Kidney tubule cell (primary cell): ENCODE measurements around the gene DNAL4.

Experiments
- DNase-seq: peaks from one replicate; pipeline ENCODE4 v3.0.0-alpha.2; 2018; ENCODE audit warnings: low spot score

Gene DNAL4

DNA sequence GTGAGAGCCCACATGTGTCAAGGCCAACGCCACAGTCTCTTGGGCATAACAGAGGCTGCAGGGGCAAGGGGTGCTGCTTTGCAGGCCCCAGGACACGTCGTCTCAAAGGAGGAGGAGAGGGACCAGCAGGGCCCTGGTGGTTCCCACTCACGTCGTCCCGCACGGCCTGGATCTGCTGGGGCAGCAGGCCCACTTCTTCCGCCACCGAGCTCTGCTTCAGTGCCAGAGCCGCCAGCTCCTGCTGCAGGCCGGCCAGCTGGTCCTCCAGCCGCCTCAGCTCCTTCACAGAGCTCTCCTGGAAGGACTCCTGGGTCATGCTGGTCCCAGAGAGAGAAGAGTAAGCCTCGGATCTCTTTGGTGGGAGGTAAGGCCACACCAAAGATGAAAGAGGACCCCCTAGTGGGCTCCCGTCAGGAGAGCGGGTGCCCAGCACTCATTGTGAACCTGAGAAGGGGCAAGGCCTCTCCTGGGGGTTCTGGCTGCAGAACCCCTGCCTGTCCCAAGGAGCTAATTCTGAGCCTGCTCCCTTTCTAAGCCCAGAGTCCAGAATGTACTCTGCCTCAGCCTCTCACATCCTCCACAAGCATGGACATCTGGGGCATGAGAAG is 53.7 kb downstream of the DNAL4 start:
- no peak for DNase-seq

DNA sequence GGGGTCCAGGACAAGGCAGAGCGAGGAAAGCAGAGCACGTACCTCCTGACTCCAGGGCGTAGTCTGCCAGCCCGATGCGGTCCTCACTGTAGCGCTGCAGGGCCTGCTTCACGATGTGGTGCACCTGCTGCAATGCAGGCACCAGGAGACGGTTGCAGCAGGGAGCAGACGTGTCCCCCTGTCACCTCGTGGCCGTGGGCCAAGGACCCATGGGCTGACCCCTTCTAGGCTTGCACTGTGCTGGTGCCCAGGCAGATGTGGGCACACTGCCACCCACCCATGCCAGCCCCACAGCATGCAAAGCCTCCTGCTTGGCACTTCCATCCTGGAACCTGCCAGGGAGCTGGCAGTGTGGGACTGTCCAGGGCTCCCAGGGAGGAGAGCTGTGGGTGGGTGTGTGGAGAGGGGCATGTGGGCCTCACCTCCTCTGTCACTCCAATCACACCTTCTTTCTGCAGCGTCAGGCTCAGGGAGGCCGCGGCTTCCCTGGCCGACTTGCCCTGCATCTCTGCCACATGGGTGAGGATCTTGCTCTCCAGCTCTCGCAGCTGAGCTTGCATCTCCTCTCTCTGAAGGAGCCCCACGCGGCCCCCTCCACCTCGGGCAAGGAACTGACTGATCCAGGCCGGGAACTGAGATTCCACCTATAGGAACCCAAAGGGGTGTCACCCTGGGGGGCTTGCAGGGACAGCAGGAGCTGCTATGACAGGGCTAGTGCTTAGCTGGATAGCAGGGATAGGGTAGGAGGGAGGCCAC is 54.5 kb downstream of the DNAL4 start:
- no peak for DNase-seq

DNA sequence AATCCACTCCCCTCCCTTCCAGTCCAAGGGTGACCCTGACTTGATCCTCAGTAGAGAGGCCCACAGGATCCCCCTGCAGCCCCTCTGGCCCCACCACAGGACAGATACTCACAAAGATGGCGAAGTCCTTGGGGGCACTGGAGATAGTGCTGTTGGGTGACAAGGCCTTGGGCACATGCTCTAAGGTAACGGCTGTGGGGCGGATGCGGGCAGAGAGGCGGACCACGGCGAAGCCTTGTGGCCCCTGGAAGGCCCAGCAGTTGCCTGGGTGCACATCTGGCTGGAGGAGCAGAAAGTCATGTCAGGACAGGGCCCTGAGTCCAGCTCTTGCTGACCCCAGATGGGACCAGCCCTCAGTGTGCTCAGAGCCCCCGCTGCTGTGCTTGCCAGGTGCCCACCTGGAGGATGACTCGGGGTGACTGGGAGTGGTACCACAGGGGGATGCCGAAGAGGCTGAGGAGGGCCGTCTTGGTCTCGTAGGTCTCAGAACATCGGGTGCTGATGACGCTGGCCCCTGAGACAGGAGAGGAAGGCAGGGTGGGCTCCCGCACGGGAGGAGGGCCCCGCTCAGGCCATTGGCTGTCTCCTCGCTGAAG is 55.4 kb downstream of the DNAL4 start:
- DNase-seq, result no peak

DNA sequence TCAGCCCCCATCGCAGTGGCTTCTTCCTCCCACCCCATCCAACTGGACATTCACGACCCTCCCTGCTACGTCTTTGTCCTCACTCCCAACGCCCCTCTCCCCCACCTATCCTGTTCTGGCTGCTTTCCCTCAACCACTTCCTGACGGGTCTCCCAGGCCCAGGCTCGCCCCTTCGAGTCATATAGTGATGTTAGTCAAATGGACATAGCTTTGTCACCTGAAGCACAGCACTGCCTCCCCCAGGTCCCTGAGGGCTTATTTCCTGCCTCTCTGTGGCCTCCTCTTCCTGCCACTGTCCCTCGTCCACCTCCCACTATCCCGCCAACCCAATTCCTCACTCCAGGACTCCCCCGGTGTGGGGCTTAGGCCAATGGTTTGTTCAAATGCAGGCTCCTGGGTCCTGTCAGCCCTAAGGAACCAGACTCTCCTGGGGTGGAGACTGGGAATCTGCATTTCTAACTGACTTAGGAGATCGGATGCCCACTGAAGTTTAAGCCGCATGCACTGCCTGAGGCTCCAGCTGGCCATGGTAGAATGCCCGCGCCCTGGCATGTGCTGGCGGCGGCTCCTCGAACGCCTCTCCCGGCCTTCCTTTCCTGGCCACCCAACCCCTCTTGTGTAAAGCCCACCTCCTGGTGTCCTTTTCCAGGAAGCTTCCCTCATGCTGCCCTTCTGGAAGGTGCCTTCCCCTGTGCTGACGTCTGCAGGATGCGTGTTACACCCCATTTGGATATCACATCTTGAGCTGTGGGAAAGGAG is 56.5 kb downstream of the DNAL4 start:
- DNase-seq, result peak; percentile 72

DNA sequence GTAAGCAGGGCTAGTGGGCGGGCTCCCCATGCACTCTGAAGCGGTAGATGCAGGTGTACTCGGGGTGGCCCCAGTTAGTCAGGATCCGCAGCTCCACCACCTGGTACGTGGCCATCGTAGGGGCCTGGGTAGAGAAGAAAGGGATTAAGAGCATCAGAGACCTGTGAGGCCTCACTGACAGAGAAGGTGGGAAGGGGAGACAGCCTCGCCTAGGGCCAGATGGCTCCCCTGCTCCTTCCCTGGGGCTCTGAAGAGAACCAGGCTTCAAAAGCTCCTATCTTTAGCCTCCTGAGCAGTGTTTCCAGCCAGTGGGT is 57.7 kb downstream of the DNAL4 start:
- DNase-seq, result no peak

DNA sequence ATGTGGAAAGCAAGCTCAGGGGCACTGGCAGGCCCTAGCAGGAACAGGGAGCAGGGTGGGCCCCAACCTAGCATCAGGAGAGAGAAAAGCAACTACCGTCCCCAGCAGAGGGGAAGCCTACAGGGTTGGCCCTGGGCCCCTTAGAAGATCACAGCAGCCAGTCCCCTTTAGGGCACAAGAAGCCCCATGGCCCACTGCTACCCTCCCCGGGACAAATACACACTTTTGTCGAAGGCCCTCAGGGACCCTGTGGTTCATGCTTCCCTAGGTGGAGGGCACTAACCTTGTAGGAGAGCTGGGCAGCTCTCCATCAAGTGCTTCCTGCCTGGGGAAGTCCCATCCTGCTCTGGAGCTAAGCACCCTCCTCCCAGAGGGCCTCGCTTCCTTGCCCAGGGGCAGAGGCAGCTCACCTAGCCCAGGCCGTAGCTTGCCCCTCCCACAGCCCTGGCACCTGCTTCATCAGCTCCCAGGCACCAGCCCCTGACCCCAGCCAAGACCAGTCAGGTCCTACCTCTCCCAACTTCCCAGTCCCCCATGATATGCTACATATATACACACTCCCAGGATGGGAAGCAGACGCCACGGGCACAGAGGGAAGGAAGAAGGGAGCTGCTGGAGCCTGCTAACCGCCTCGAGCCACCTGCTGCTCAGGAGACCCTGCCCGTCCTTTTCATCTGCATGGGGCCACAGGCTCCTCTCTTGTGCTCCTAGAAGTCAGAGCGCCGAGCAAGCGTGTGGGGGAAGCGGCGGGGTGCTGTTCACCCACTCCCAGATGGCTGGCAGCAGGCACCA is 58.3 kb downstream of the DNAL4 start:
- DNase-seq, result peak; percentile 55

DNA sequence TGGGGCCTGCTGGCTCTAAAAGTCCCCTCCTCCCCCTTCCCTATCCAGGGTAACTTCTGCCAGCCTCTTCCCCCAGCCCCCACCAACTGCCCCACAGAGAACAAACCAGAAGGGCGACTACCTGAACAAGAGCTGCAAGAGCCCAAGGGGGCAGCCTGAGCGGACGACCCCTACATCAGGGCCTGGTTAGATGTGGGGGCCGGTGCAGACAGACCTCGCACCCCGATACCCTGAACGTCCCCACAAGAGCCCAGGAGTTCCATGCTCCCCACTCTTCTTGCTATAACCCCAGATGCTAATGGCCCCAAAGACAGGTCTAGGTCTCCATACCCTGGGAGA is 58.8 kb downstream of the DNAL4 start:
- DNase-seq, result no peak

DNA sequence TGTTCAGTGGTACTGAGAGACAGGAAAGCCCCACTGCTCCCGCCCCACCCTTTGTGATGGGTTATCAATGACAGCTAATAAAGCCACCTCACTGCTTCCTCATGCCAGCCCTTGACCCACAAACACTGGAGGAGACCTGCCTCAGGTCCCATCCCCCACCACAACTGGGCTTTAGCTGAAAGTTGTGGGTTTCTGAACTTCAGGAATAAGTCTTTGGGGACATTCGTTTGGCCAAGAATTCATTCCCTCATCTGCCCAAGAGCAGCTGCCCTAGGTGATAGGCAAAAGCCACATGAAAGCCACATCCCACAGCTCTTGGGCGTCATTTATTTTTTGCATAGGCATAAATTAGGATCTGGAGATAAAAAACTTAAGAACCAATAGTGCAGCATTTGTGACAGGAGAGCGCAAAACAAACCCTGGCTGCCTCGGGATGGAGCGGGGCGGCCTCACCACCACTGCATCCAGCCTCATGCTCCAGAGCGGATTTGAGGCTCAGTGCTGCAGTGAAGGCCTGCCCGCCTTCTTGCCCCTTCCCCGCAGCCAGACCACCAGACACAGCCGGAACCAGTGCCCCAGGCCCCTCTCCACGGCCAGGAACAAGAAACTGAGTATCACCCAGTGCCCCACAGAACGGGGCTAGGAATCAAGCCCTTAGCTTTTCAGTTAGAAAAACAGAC is 59.4 kb downstream of the DNAL4 start:
- DNase-seq, result no peak

DNA sequence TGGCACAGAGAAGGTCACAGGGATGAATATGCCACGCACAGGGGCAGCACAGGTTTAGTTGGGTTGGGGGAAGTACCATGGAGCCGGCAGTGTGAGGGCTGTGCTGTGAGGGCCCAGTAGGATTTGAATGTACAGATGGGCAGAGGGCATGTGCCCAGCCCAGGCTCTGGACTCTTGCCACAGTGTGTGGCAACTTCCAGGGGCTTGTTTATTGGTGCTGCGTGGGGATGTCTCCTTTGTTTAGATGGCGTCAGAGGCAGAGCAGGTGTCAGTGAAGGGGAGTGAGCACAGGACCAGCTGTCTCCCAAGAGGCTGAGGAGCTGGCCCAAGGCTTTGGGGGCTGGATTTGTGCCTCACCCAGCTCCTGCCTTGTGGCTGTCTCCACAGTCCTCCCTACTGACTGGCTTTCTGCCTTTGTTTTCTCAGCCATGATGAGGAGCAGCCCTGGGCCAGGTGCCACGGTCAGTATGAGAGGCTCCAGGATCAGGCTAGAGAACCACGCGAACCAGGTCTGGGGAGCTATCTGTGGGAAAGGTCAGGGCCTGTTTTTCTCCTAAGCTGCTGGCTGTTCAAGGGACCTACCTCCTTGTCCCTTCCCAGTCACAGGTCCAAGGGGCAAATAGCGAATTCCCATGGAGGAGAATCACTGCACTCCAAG is 60.1 kb downstream of the DNAL4 start:
- DNase-seq, result no peak

DNA sequence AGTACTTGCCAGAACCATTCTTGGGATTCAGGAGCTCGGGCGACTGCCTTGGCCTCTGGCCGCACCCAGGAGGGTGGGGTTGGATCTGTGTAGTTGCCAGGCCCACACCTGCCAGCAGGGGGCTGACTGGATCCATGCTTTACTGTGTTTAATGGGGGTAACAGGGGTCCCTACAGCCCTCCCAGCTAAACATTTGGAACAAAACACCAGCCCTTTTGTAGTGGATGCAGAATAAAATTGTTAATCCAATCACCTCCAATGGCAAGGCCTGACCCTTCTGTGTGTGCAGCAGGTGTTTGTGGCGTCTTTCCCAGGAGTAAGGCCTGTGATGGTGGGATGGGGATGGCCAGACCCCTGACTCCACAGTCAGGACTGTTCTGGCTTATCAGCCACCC is 60.6 kb downstream of the DNAL4 start:
- DNase-seq, result peak; percentile 37

DNA sequence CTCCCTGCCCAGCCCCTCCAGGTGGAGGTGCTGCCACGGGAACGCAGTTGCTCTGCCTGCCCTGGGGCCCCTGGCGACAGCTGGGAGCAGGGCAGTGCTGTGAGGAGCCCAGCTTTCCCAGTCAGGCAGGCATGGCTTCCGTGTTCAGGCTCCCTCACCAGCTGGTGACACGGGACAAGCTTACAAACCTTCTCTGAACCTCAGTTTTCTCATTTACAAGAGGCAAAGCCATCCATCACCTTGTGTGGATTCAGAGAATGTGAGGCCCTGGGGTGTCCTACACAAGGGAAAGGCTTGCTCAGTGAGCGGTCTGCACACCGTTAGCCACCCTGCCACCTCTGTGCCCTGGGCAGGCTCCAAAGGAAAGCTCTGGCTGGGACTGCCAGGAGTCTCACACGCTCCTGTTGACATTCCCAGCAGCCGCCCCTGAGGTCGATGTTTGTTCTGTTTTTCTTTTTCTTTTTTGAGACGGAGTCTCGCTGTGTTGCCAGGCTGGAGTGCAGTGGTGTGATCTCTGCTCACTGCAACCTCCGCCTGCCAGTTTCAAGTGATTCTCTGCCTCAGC is 61.6 kb downstream of the DNAL4 start:
- no peak for DNase-seq

DNA sequence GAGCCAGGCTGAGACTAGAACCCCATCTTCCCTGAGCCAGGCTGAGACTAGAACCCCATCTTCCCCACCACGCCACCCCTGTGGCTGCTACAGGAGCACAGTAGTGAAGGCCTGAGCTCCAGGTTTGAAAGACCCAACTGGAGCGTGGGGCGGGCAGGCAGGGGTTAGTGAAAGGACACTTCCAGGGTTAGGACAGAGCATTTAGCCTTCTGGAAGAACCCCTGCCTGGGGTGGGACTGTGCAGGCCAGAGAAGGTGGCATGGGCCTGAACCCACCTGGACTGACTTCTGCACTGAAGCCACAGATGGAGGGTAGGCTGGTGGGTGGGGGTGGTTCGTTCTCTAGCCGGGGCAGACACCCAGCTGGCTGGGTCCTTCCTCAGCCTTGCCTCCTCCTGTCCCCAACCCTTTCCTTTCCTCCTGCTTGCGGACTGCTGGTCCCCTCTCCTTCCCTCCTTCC is 62.2 kb downstream of the DNAL4 start:
- DNase-seq, result no peak

DNA sequence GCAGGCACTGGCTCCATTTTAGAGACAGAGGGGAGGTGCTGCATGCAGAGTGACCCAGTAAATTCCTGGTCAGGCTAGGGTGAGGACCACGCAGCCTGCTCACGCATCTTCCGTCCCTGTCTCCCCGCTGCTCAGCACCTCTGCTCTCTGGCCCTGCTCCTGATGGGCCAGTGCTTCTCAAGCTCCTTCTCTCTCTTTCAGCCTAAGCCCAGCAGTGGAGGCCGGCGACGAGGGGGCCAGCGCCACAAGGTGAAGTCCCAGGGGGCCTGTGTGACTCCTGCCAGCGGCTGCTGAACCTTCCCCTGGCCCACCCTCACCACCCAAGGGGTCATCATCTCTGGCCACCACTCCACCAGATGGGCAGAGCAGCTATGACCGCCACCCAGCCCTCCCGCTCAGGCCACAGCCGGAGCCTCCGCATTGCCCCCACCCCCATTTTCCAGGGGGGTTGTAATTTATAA is 63.5 kb downstream of the DNAL4 start:
- DNase-seq, result no peak

DNA sequence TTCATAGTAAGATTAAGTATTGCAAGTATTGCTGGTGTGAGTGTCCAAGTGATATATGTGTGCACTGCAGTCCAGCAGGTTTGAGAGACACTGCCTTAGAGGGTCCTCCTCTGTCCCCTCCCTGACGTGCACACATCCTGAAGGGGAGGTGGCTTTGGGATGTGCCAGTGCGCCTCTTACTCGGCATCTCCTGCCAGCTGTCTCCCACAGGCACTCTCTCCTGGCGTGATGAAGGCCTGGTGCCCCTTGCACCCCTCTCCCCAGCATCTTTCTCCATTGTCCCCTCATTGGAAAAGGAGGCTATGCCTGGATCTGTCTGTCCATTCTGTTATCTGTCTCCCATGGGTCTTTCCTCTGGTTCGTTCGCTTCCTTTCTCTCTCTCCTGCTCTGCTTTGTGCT is 64.0 kb downstream of the DNAL4 start:
- DNase-seq, result no peak

DNA sequence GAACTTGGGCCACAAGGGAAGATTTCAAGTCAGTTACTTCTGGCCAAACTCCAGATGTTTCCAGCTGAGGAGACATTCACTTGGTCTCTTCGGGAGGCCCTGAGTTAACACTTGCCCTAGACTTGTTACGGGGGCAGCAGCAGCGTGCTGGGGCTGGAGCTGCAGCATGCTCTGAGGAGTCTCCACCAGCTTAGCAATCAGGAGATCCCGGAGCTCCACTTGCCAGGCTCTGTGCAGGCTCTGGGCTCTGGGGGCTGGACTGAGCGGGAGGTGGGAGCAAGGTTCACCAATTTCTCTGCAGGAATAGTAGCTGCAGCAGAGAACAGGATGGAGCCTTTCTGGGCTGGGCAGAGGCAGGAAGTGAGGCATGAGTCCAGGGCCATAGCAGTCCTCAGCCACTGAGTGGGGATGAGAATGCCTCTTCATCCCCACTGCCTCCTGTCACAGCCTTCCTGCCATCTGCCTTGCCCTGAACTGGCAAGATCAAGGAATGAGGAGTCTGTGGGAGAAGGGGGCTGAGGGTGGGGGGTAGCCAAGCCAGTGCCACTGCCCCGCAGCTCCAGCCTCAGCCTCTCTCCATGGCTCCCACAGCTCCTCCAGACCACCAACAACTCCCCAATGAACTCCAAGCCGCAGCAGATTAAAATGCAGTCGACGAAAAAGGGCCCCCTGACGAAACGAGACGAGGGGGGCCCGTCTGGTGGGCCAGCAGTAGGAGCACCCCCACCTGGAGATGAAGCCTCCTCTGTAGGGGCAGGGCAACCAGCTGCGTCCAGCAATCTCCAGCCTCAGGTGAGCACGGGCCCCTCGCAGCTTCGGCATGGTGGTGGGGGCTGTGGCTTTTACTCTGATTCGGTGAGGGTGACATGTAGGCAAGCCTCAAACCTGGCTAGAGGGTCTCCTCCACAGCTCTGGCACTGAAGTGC is 64.8 kb downstream of the DNAL4 start:
- no peak for DNase-seq
